NCI-H526 (cell line): ENCODE measurements around the gene CAPN15.

Experiments
- DNase-seq, 2 experiments: peaks; one replicate each; lab custom pipeline; 2025; lab: John Stamatoyannopoulos, UW

CAPN15 gene

DNA sequence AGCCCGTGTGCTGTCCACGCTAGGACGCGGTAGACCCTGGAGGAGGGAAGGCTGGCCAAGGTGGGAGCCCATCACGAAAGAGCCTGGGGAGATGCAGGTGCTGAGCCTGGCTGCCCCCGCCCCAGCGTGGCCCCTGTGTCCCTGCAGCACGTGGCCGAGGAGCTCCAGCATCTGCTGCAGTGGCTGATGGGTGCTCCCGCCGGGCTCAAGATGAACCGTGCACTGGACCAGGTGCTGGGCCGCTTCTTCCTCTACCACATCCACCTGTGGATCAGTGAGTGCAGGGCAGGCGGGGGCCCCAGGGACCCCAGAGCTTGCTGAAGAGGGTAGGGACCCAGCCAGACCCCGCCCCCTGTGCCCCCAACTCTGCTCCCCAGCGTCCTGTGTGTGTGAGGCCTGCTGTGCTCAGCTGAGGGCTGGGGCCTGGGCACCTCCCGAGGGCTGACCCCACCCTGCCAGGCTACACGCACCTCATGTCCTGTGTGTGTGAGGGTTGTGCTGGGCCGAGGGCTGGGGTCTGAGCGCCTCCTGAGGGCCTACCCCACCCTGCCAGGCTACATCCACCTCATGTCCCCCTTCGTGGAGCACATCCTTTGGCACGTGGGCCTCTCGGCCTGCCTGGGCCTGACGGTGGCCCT is 50.8 kb downstream of the CAPN15 start:
- DNase-seq: no peak

- peak; percentile 42 to 85 for DNase-seq
Observed at GRCh38 chr16:578870-579405, 51.4 kb downstream of the CAPN15 start.

DNA sequence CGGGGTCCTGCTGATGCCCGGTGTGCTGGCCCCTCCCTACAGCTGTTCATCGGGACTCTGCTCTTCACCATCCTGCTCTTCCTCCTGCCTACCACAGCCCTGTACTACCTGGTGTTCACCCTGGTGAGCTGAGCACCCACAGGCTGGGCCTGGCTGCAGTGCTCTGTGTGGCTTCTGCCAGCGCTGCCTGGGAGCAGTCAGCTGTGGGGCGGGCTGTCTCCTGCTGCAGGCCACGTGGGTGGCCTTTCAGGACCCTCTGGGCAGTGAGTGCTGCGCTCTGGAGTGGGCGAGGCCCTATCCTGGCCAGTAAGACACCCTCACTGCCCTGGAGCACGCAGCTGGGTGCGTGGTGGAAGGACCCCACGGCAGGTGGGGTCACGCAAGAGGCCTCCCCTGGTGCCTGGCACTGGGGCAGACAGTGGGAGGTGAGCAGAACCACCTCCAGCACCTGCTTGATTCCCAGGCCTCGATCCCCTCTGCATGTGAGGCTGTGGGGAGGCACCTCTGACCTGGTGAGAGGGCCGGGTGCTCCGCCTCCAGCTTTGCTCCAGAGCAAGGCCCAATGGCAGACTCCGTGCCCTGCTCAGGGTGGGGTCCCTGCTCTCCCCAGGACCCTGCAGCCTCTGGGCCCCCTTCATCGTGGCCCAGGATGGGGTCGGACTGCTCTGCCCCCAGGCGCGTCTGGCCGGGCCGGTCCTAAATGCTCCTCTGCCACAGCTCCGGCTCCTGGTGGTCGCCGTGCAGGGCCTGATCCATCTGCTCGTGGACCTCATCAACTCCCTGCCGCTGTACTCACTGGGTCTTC is 52.8 kb downstream of the CAPN15 start:
- no peak for DNase-seq

GRCh38 chr16:580946-581498 is 53.5 kb downstream of the CAPN15 start:
- DNase-seq: no peak

DNA sequence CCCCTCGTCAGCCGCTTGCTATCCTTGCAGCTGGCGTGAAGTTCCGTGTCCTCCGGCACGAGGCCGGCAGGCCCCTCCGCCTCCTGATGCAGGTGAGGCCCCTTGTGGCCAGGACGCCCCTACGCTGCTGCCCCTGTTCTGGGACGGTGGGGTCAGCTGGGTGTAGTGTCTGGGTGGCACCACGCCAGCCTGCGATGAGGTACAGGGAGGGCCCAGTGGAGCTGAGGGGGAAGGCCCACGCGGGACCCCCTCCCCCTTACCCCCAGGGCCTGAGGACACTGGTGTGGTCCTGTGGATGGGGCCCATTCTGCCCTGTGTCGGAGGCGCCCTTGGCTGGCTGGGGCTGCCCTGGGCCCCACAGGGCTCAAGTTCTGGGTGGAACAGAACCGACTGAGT is 54.7 kb downstream of the CAPN15 start:
- no peak for DNase-seq

DNA sequence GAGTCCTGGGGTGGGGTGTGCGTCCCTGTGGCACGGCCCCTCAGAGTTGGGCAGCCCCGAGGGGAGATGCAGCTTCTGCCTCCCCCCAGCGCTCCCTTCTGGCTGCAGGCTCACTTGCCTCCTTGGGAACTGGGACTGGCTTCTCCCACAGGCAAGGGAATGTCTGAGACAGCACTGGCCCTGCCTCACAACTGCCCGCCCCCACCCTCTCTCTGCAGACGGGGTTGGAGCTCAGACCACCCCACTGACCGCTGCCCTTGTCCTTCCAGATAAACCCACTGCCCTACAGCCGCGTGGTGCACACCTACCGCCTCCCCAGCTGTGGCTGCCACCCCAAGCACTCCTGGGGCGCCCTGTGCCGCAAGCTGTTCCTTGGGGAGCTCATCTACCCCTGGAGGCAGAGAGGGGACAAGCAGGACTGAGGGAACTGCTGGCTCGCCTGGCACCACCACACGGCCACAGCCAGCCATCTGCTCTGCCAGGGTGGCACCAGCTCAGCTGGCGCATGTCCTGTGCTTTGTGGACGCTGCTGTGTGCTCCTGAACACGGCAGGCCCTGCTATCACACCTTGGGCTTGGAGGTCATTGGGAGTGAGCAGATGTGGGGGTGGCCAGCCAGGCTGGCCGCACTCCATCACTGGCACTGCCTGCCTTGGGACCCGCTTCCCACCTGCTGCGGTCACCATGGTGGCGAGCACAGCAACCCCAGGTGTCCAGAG is 55.3 kb downstream of the CAPN15 start:
- no peak for DNase-seq

- DNase-seq: peak in 1 of 2 experiments; percentile 61
Observed at GRCh38 chr16:583470-583814, 55.9 kb downstream of the CAPN15 start.

- peak; percentile 46 to 74 for DNase-seq
Observed at GRCh38 chr16:583815-584591, 56.5 kb downstream of the CAPN15 start.

DNA sequence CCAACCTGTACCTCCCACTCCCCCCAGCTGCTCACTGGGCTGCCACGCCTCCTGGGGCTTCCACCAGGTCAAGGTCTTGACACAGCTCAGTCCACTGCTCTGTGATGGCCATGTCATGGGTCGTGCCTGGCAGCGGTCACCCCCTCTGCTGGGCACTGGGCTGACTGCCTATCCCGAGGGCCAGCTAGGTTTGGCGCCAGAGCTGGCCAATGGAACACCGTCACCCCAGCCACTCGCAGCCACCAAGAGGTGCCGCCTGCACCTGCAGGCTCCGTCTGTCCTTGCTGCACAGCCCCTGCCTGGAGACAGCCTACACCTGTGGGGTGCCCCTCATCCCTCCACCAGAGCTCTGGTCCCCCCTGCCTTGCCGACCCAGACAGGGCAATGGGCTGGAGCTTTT is 57.8 kb downstream of the CAPN15 start:
- DNase-seq: peak in 1 of 2 experiments; percentile 33

DNA sequence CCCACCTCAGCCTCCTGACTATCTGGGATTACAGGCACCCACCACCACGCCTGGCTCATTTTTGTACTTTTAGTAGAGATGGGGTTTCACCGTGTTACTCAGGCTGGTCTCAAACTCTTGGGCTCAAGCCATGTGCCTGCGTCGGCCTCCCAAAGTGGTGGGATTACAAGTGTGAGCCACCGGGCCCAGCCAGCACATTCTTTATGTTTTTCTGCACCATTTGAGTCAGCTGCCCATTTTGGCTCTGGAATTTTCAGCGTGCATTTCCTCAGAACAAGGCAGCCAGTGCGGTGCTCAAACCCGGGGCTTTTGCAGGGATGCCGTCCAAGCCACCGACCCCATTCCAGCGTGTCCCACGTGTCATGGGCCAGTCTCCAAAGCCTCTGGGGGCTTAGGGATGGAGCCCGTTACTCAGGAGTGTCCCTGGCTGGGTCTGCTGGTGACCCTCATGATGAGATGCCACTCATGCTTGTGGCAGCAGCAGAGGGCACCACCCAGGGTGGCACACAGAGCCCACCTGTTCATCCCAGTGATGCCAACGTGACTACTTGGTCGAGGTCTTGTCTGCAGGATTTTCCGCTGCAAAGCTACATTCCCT is 58.6 kb downstream of the CAPN15 start:
- DNase-seq: no peak

GRCh38 chr16:586645-587590 is 59.4 kb downstream of the CAPN15 start:
- no peak for DNase-seq

DNA sequence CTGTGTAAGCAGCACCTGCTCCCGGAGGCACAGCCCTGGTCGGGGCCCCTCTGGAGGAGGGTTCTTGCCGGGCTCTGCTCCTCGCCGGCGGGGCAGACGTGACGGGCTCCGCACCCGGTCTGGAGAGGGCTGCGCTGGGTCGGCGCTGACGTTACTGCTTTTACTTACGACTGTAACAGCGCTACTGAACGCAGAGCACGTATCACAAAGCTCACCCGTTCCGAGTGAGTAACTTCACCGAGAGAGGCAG is 61.1 kb downstream of the CAPN15 start:
- DNase-seq: peak; percentile 22 to 47

DNA sequence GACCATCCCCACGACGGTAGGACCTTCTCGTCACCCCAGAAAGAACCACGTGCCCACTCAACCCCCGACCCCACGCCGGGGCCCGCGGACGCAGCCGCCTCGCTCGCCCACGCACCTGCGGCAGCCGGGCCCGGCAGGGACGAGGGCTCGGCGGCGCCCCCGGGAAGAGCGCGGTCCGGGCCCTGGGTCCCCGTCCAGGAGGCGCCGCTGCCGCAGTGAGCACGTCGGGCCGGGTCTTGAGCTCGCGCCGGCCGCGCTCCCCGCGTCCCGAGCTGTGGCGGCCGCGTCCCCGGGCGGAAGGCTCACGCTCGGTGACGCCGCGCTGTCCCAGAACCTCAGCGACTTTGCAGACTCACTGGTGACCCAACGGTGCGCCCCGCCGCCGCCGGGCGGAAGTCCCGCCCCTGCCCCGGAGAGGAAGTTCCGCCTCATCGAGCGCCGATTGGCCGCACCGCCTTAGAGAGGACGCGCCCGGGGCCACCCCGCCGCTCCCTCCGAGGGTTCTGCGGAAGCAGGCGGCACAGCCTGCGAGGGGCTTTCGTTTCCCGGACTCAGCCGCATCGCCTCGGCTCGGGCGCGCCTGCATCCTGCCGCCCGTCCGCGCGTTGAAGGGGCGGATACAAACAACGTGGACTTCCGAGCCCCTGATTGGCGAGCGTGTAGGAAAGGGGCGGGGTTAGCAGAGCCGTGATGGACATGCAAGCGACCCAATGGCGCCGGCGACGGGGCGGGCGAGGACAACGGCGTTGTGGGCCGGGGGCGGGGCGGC is 61.6 kb downstream of the CAPN15 start:
- DNase-seq: peak; percentile 91 to 94

GRCh38 chr16:589658-590187 is 62.2 kb downstream of the CAPN15 start, which contains the start of gene RAB40C:
RAB40C (plus strand) TSS chr16:590066; CDS start chr16:590292, 226 bp downstream.
- DNase-seq: peak; percentile 91 to 96

- DNase-seq: peak in 1 of 2 experiments; percentile 64
Observed at GRCh38 chr16:590188-590814, 62.8 kb downstream of the CAPN15 start.

DNA sequence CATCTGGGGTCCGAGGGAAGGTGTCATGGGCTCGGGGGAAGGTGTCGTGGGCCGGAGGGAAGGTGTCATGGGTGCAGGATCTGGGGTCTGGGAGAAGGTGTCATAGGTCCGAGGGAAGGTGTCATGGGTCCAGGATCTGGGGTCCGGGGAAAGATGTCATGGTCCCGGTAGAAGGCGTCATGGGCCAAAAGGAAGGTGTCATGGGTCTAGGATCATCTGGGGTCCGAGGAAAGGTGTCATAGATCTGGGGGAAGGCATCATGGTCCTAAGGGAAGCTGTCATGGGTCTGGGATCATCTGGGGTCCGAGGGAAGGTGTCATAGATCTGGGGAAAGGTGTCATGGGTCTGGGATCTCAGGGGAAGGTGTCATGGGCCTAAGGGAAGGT is 63.3 kb downstream of the CAPN15 start:
- DNase-seq: no peak

DNA sequence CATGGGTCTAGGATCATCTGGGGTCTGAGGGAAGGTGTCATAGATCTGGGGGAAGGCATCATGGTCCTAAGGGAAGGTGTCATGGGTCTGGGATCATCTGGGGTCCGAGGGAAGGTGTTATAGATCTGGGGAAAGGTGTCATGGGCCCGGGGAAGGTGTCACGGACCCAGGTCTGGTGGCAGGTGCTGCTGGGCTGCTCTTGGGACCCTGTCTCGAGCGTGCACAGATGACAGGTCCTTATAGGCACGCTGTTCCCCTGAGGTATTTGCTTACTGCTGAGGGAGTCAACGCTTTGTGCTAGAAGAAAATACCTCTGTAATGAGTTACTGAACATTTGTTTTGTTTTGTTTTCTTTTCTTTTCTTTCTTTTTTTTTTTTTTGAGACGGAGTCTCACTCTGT is 63.7 kb downstream of the CAPN15 start:
- DNase-seq: no peak

GRCh38 chr16:591892-592517 is 64.5 kb downstream of the CAPN15 start:
- no peak for DNase-seq
